ENCODE measurements around the gene NDUFB1.

NDUFB1 gene

DNA sequence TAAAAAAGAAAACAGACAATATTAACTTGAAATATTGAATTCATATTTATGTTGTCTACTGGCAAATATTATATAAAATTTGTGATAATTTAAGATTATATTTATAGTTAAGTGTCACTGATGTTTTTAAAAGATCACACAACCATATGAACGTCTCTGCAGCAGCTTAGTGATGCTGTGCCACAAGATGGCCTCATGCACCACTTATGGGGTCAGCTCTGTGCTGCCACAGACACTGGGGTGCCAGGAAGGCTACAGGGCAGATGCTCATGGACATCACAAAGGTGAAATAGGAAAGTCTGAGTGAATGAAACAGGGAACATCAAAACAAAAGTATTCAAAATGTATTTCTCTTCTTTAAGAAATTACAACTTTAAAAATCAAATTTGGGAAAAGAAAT lies 28.2 kb downstream of the NDUFB1 start:
- no peak for DNase-seq

DNA sequence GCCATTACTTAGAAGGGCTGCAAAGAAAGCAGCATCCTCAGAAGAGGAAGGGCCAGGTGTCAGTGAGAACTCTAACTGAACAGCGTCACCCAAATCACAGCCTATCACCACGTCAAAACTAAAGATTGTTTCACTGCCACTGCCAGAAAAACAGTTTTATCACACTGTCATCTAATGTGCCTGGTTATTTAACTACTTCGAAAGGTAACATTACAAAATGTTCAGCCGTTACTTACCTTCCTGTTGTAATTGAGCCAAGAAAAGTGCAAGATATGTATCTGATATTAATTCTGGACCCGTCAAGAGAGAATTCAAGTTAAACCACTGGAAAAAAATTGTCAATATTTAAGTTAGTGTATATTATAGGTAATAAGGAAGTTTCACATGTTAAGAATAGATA lies 33.0 kb downstream of the NDUFB1 start:
- no peak for DNase-seq

DNA sequence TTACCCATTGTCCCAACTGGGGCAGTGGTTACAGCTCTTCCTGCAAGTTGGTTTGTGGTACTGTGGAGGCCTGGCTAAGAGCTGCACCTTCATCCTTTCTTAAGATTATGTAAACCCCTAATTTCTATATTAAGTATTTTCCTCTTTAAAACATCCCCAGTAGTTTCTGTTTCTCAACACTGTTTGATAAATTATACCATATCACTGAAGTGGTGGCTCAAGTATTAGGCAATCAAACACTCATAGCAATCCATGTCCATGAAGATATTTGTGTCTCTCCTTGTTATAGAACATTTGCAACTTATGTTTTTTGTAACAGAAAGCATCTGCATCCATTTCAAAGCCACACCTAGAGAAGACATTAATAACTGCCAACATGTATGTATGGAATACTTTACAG lies 47.0 kb downstream of the NDUFB1 start:
- DNase-seq, result peak; percentile 90

All from MV-4-11 (cell line).